HL-60 (cell line): ENCODE measurements around the gene ANKH.

Experiments
- DNase-seq, 2 experiments: peaks; one replicate each; pipeline ENCODE4 v3.0.0-alpha.2; 2010 to 2020; ENCODE audit warnings: low read depth in 1 of 2, low spot score in 1 of 2
- H3K27ac ChIP-seq: fragments of 250-450 bp; sonication (Bioruptor Pico); replicated peaks from 2 replicates; pipeline ENCODE4 v1.5.1; 2020; ENCODE audit warnings: mild to moderate bottlenecking, moderate library complexity
- H3K27me3 ChIP-seq: fragments of 250-450 bp; sonication (Bioruptor Pico); 2 replicates; pipeline ENCODE4 v1.5.1; 2021; ENCODE audit warnings: mild to moderate bottlenecking, moderate library complexity; ENCODE audit not compliant: insufficient read depth, poor library complexity, severe bottlenecking
- H3K4me3 ChIP-seq: replicated peaks from 2 replicates; pipeline ENCODE4 v1.5.1; 2011; ENCODE audit warnings: mild to moderate bottlenecking, control low read depth, low read length; ENCODE audit not compliant: insufficient read depth
- GABPA ChIP-seq: IDR thresholded peaks from 2 replicates; pipeline ENCODE4 v1.6.1; 2012; ENCODE audit warnings: low read depth
- POLR2AphosphoS5 ChIP-seq: IDR thresholded peaks from 2 replicates; pipeline ENCODE4 v1.6.1; 2012; ENCODE audit warnings: low read depth
- SPI1 ChIP-seq: IDR thresholded peaks from 2 replicates; pipeline ENCODE4 v1.6.1; 2012; ENCODE audit warnings: low read depth, mild to moderate bottlenecking, borderline replicate concordance
- TF ChIP-seq, protein P1 (sequence below): IDR thresholded peaks from 2 replicates; pipeline ENCODE4 v1.6.1; 2012; ENCODE audit warnings: low read depth; ENCODE audit not compliant: insufficient replicate concordance
- TF ChIP-seq, protein P2 (sequence below): IDR thresholded peaks from one replicate; pipeline ENCODE4 v1.5.1; 2011; ENCODE audit warnings: low read length, control low read depth, inconsistent platforms; ENCODE audit not compliant: insufficient read depth

The ANKH gene

DNA sequence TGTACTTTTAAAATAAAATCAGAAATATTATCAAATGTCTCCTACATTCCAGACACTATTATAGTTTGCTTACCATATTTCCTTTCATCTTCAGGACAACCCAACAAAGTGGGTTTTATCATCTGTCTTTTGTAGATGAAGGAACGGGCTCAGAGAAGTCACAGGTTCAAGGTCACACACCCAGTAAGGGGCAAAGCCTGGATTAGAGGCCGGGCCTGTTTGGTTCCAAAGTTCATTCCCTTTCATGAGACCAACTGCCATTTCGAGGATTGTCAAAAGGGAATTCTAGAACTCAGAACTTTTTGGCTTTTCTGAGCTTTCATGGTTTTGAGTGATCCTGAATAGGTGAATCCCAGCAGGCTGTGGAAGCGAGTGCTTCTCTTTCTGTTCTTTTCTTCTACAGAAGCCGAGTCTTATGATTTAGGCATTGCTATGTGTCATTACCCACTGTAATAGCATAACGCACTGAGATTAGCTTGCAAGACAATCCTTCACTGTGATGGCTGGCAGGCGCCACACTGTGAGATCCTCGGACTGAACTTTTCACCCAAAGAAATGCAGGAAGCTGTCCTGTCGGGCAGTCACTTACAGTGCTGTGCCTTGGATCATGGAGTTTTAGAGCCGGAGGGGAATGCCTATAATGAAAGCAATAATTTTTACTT is 43.8 kb upstream of the ANKH start:
- no peaks in the 10 kb centered on the region for H3K27me3 ChIP-seq
- TF ChIP-seq GABPA (no peak), SPI1 (no peak), POLR2AphosphoS5 (no peak)
- TF ChIP-seq, protein P1, sequence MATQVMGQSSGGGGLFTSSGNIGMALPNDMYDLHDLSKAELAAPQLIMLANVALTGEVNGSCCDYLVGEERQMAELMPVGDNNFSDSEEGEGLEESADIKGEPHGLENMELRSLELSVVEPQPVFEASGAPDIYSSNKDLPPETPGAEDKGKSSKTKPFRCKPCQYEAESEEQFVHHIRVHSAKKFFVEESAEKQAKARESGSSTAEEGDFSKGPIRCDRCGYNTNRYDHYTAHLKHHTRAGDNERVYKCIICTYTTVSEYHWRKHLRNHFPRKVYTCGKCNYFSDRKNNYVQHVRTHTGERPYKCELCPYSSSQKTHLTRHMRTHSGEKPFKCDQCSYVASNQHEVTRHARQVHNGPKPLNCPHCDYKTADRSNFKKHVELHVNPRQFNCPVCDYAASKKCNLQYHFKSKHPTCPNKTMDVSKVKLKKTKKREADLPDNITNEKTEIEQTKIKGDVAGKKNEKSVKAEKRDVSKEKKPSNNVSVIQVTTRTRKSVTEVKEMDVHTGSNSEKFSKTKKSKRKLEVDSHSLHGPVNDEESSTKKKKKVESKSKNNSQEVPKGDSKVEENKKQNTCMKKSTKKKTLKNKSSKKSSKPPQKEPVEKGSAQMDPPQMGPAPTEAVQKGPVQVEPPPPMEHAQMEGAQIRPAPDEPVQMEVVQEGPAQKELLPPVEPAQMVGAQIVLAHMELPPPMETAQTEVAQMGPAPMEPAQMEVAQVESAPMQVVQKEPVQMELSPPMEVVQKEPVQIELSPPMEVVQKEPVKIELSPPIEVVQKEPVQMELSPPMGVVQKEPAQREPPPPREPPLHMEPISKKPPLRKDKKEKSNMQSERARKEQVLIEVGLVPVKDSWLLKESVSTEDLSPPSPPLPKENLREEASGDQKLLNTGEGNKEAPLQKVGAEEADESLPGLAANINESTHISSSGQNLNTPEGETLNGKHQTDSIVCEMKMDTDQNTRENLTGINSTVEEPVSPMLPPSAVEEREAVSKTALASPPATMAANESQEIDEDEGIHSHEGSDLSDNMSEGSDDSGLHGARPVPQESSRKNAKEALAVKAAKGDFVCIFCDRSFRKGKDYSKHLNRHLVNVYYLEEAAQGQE, result no peak
- TF ChIP-seq, protein P2, sequence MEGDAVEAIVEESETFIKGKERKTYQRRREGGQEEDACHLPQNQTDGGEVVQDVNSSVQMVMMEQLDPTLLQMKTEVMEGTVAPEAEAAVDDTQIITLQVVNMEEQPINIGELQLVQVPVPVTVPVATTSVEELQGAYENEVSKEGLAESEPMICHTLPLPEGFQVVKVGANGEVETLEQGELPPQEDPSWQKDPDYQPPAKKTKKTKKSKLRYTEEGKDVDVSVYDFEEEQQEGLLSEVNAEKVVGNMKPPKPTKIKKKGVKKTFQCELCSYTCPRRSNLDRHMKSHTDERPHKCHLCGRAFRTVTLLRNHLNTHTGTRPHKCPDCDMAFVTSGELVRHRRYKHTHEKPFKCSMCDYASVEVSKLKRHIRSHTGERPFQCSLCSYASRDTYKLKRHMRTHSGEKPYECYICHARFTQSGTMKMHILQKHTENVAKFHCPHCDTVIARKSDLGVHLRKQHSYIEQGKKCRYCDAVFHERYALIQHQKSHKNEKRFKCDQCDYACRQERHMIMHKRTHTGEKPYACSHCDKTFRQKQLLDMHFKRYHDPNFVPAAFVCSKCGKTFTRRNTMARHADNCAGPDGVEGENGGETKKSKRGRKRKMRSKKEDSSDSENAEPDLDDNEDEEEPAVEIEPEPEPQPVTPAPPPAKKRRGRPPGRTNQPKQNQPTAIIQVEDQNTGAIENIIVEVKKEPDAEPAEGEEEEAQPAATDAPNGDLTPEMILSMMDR, result no peak
- no peak for DNase-seq
- no peak overlapping the region for H3K27ac ChIP-seq
- H3K4me3 ChIP-seq, result no peak overlapping the region

DNA sequence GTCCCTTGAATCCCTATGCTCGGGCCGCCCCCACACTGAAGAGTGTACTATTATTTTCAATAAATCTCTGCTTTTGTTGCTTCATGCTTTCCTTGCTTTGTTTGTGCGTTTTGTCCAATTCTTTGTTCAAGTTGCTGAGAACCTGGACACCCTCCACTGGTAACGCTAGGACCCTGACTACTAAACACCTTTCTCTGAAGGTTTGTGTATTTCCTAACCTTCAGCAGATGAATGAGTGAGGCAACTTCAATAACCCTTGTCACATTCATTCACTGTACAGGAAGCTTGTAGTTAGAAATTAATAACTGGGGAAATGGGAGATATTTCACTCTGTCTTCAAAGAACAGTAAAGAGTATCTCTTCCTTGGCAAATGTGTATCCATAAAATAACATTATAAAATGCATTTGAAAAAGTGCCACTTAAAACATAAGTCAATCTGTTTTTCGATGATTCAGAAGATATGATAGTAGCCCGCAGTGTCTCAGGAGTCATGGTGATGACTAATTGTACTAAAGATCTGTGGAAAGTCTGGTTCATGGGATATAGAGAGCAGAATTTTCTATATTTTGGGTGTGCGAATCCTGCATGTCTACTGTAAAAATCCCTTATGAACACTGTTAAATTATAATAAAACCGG is 43.2 kb upstream of the ANKH start:
- H3K4me3 ChIP-seq, result no peak overlapping the region
- TF ChIP-seq, protein P1, result no peak
- no peak for TF ChIP-seq POLR2AphosphoS5
- TF ChIP-seq, protein P2, result no peak
- no peak for TF ChIP-seq SPI1
- no peak for TF ChIP-seq GABPA
- H3K27ac ChIP-seq, result no peak overlapping the region
- no peak for DNase-seq
- H3K27me3 ChIP-seq, result no peaks in the 10 kb centered on the region

DNA sequence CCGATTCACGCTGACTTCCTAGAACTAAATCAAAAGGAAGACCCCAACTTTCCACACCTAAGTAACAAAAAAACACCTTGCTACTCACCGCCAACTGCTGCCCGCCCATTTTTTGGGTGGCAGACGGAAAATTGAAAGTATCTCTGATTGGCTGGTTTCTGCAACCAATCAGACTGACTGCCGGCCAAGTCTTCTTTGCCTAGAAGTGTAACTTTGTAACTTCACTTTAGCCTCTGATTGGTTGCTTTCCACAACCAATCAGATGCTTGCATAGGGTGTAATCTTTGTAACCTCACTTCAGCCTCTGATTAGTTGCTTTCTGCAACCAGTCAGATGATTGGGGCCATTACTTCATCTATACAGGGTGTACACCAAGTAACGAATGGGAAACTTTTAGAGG is 42.6 kb upstream of the ANKH start:
- TF ChIP-seq, protein P2, result no peak
- TF ChIP-seq GABPA (no peak), POLR2AphosphoS5 (no peak), SPI1 (no peak)
- TF ChIP-seq, protein P1, result no peak
- H3K4me3 ChIP-seq, result no peak overlapping the region
- H3K27me3 ChIP-seq, result no peaks in the 10 kb centered on the region
- H3K27ac ChIP-seq, result no peak overlapping the region
- no peak for DNase-seq
